Cardiac fibroblast (primary cell): ENCODE results near the gene ESRRA.
A peak's percentile ranks its signal among the peaks of the same experiment; 100 is the strongest.

Source experiments
- DNase-seq, 2 donors: peaks; one replicate each; pipeline versions ENCODE4 v3.0.0 to v3.0.0-alpha.2; 2010; ENCODE audit warnings: low read depth in 2 of 2
- H3K4me3 ChIP-seq, 2 donors: replicated peaks in 1 of 2; 1 replicate in 1 of 2; 2 replicates in 1 of 2; pipeline ENCODE4 v1.5.1; 2011; ENCODE audit warnings: low read depth in 2 of 2, low read length in 2 of 2, mild to moderate bottlenecking in 2 of 2, moderate library complexity in 1 of 2
- CTCF ChIP-seq: IDR thresholded peaks from one replicate; pipeline ENCODE4 v1.5.1; 2011; ENCODE audit warnings: low read depth, mild to moderate bottlenecking, low read length, inconsistent platforms

The ESRRA gene

GRCh38 chr11:64299847-64300648 lies 5.3 kb upstream of the ESRRA start, which contains the start of gene CATSPERZ:
Gene CATSPERZ, plus strand, starts transcription at chr11:64300358. Its CDS starts 53 bp downstream, at chr11:64300411.
- no peak for TF ChIP-seq CTCF
- no peak for DNase-seq
- H3K4me3 ChIP-seq = peak within 1 kb of the TSS; percentile 15 to 33

- H3K4me3 ChIP-seq = no peak overlapping the region
- no peak for DNase-seq
- TF ChIP-seq CTCF = no peak
These were observed 2.0 kb upstream of the ESRRA start for GRCh38 chr11:64303109-64304031.

- no peak for DNase-seq
- no peak for TF ChIP-seq CTCF
- peak overlapping the region; percentile 57 to 63 for H3K4me3 ChIP-seq
These were observed 1.4 kb upstream of the ESRRA start for GRCh38 chr11:64304032-64304315.

- peak; percentile 81 for TF ChIP-seq CTCF
- peak; percentile 93 for DNase-seq
- peak overlapping the region; percentile 57 to 63 for H3K4me3 ChIP-seq
These were observed 830 bp upstream of the ESRRA start for GRCh38 chr11:64304316-64305072.

- DNase-seq = peak; percentile 45 to 46
- TF ChIP-seq CTCF = no peak
- peak overlapping the region; percentile 71 to 84 for H3K4me3 ChIP-seq
These were observed 603 bp downstream of the ESRRA start for GRCh38 chr11:64305691-64306562.

- no peak for DNase-seq
- H3K4me3 ChIP-seq = peak overlapping the region; percentile 71 to 84
- TF ChIP-seq CTCF = no peak
These were observed 1.2 kb downstream of the ESRRA start for GRCh38 chr11:64306563-64306875.
